SHP77 (cell line): ENCODE results near the gene DENND2D.
A peak's percentile ranks its signal among the peaks of the same experiment; 100 is the strongest.

Experiments used
- DNase-seq, 2 experiments: peaks; one replicate each; lab custom pipeline; 2025; lab: John Stamatoyannopoulos, UW

DENND2D gene

DNA sequence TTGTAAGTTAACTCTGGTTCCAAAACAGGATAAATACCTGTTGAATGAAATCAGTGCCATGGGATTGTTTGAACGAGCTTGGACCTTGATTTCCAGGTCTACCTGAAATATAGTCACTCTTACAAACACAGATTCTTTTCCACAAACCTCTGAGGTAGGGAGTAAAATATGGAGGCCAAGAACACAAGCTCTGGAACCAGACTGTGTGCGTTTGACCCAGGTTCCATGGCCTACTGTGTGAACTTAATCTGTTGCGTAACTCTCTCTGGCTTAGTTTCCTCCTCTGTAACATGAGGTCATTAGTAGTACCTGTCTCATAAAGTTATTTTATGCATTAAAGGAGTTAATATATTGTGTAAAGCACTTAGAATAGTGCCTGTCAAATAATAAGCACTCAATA lies 25.1 kb downstream of the DENND2D start:
- no peak for DNase-seq

DNA sequence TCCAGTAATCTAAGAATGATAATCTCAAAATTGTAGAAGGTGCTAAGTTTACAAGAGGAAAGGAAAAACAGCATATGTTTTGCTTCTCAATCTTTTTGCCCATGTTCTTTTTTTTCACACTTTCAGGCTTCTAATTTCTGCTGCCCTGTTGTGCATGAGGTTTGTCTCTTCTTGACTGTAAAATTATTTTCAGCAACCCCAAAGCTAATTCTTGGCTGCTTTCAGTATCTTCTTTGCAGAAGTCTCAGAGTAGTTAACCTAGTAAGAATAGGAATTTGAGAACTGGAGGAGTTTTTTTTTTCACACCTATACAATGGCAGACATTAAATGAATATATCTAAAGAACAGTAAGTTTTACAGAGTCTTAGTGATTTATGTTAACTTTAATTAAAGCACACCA lies 26.4 kb downstream of the DENND2D start:
- no peak for DNase-seq

DNA sequence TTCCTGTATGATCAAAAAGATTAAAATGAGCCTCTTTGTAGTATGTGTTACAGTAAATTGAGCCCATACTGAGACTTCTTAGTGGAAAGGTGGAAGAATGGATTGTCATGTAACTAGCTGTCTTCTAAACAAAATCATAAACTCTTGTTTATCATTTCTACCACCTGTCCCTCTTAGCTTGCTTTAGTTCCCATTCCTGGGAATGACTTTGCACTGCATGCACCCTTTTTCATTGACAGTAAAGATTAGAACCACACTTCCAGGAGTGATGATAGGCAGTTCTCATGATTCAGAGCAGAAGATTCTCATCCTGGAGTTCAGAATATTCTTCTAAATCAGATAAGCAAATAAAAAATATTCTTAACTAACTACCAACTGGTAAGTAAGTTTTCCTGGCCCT lies 28.0 kb downstream of the DENND2D start:
- no peak for DNase-seq

DNA sequence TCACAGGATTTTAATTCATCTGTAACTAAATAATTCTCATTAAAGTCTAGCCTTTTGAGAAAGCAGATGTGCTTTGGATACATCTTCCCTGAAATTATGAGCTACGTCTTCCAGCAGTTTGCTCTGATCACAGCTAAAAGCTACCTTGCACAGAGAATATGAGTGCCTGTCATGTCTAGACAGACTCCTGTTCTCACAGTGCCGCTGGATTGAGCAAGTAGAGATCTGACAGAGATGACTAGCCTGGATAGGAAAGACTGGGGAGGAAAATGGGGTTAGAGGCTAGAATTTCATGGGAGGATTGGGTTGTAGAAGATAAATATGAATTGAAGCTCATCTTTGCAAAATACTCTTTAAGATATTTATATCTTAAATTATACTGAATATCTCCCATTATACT lies 36.3 kb downstream of the DENND2D start:
- no peak for DNase-seq

DNA sequence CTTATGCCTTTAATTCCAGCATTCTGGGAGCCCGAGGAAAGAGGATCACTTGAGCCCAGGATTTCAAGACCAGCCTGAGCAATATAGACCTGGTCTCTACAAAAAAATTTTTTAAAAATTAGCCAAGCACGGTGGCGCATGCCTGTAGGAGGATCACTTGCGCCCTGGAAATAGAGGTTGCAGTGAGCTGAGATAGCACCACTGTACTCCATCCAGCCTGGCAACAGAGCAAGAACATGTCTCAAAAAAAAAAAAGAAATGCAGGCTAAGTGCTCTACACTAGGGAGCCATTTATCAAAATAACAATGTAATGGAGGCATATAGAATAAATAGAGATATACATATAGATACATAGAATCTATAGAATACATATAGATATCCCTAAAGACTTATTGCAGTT lies 37.1 kb downstream of the DENND2D start:
- no peak for DNase-seq

DNA sequence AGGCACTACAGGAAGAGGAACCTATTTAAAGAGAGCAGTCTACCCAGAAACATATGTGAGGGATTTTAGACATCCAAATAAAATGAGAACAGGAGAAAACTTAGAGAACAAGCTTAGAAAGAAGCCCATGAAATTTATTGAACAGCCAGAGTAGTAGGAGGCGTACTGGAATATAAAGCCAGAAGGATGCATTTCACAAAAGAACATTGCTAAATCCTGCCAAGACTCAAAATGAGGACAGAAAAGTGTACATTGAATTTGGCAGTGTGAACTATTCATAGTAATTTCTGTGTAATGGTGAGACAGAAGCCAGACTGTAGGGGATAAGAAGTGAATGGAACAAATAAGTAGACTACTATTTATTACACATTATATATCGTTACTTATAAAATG lies 38.0 kb downstream of the DENND2D start:
- no peak for DNase-seq

DNA sequence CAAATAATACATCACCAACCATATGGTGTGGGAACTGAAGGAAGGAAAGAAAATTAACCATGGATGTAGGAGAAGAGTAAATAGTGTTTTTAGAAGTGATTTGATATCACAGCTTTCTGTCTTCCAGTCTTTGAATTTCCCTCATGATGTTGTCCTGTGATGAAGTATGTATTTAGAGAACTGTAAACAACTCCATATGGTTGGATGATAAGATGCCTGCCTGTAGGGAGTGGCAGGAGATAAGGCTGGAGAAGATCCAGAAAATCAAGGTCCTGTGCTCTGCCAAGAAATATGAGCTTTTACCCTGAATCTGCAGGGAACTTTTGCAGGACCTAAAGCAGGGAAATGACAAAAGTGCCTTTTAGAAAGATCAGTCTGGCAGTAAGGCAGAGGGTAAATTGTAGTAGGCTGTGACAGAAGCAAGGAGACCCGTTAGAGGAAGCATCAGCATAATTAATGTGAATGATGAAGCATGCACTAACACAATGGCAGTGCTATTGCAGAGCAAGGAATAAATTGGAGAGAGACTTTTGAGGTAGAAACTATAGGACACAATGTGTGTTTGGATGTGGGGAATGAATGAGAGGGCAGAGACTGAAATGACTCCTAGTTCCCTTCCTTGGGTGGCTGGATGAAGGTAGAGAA lies 38.5 kb downstream of the DENND2D start:
- no peak for DNase-seq

DNA sequence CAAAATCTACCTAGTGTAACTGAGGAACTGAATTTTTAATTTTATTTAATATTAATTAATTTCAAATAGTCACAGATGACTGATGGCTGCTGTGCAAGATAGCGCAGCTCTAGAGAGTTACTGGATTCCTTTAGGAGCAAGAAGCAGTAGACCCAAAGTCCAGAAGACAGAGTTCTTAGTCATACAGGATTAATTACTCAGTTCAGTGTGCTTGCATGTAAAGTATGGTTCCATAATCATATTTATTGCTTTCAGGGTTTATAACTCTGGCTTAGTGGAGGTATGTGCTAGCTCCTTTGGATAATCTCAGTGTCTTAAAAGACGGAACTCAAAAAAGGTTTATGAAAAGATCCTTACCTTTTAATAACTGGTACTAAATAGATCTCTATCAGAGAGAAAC lies 43.0 kb downstream of the DENND2D start:
- DNase-seq = no peak

DNA sequence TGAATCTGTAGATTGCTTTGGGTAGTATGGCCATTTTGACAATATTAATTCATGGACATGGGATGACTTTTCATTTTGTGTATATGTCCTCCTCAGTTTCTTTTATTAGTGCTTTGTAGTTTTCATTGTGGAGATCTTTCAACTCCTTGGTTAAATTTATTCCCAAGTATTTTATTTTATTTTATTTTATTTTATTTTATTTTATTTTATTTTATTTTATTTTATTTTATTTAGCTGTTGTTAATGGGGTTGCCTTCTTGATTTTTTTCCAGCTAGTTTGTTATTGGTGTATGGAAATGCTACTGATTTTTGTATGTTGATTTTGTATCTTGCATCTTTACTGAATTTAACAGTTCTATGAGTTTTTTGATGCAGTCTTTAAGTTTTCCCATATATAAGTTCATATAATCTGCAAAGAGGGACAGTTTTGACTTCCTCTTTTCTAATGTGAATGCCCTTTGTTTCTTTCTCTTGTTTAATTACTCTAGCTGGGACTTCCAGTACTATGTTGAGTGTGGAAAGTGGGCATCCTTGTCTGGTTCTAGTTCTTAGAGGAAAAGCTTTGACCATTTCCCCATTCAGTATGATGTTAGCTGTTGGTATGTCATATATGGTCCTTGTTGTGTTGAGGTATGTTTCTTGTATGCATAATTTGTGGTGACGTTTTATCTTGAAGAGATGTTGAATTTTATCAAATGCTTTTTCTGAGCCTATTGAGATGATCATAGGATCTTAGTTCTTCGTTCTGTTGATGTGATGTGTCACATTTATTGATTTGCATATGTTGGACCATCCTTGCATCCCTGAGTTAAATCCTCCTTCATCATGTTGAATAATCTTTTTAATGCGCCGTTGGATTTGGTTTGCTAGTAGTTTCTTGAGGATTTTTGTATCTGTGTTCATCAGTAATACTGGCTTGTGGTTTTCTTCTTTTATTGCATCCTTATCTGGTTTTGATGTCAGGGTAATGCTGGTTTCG lies 46.1 kb downstream of the DENND2D start:
- DNase-seq = no peak

DNA sequence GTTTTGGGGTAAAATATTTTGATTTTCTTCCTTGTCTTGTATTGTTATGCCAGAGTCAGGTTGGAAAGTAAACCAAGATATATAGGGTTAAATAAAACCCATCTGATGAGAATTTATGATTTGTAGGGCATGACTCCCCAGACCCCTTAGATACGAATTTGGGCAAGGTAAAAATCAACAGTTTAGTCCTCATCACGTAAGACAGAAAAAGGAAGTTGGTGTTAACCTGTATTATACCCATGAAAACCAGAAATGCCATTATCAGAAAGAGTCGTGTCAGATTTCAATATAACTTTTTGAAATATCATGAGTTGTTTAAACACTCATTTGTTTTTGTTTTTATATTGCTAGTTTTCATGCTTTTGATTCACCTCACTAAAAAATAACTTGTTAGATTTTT lies 48.6 kb downstream of the DENND2D start:
- DNase-seq = no peak

DNA sequence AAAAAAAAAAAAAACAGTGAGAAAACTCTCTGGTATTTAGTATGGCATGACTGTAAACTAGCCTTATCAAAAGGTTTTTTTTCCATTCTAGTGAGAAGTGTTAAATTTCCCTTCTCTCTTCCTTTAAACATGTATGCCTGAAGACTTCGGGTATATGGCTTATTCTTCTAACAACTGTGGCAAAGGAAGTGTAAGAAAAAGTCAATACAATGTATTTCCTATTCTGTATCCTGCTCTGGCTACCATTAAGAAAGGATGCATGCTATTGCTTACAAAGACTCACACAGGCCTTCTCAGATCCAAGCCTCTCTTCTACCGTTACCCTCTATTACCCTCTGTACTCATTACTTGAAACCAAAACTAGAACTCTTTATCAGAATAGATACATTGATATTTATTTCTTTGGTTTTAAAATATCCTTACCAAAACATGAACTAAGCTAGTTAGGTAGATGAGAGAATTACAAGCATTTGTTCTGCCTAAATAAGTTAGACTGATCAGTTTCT lies 52.0 kb downstream of the DENND2D start:
- no peak for DNase-seq

DNA sequence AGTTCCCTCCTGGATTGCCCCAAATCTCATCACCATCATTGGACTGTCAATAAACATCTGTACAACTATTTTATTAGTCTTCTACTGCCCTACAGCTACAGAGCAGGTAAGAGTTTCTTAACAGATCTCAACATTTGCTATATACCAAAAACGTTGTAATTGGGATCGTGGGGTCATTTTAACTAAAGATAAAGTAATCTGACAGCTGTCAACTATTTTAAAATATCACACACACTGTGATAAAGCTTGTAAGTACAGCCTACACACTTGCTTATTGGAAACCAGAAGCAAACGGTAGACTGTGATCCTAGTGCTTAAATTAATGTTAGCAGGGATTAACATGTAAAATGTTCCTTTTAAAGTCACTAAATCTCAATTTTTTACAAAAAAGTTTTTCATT lies 52.5 kb downstream of the DENND2D start:
- DNase-seq = no peak

DNA sequence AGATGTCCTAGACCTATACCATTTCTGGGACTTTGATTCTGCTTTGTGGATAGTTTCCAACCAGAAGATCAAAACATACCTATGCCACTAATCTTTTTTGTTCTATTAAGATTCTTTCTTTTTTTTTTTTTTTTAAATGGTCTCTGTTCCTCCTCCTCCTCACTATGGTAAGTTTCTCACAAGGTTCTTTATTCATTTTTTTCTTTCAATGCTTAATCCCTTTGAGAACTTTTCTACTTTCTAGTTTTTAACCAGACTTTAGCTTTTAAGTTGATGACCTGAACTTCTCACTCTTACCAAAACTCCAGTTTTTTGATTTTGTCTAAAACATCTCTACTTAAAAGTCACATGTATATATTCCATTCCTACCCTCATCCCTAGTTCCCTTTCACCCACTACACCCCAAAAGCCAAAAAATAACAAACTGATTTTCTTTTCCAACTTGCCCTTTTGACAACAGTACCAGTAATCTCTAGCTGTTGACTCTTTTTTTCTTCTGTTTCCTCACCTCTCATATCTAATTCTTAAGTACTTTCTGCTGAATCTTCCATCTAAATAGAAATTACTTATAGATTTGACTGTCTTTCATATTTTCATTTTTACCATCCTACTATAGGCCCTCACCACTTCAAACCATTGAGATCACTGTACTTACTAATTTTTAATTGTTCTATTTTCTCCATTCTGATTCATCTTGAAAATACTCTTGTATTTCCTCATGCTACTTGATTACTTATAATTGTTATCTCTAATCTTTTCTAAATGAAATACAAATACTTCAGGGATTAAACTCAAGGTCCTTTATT lies 54.3 kb downstream of the DENND2D start:
- no peak for DNase-seq

DNA sequence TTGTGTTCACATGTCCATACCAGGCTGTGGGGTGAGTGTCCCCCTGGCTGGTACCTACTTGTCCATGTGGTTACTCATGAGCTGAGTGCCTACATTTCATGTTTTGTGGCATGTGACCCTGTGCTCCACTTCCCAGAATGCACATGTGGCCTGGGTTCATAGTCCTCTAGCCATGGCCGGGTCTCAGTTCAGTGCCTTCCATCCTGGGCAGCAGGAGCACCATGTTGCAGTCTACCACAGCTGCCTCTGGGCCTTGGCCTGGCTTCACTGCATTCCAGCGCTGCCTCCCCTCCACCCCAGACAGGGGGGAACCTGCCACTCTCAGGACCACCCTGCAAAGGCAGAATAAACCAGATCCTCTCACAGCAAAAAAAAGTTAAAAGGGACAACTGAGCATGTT lies 54.9 kb downstream of the DENND2D start:
- DNase-seq = no peak

DNA sequence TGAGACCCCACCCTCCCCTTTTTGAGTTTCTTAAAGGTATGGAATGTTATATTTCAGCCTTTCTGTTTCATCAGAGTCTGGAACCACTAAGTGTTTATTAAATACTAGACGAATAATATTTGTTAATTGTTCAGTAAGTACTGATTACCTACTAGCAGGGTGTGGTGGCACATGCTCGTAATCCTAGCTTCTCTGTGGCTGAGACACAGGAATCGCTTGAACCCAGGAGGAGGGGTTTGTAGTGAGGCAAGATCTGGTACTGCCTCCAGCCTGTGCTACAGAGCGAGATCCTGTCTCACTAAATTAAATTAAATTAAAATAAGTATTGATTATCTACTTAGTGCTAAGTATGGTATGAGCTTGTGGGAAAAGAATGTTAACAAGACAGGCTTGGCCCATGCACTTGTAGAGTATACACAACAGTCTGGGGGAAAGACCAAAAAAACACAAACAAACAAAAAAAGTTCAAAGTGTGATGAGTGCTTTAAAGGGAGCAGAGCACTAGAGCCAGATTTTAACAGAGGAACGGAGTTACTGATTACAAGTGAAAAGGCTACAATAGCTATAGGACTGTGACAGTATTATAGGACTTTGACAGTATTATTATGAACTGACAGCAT lies 58.0 kb downstream of the DENND2D start:
- DNase-seq = no peak

DNA sequence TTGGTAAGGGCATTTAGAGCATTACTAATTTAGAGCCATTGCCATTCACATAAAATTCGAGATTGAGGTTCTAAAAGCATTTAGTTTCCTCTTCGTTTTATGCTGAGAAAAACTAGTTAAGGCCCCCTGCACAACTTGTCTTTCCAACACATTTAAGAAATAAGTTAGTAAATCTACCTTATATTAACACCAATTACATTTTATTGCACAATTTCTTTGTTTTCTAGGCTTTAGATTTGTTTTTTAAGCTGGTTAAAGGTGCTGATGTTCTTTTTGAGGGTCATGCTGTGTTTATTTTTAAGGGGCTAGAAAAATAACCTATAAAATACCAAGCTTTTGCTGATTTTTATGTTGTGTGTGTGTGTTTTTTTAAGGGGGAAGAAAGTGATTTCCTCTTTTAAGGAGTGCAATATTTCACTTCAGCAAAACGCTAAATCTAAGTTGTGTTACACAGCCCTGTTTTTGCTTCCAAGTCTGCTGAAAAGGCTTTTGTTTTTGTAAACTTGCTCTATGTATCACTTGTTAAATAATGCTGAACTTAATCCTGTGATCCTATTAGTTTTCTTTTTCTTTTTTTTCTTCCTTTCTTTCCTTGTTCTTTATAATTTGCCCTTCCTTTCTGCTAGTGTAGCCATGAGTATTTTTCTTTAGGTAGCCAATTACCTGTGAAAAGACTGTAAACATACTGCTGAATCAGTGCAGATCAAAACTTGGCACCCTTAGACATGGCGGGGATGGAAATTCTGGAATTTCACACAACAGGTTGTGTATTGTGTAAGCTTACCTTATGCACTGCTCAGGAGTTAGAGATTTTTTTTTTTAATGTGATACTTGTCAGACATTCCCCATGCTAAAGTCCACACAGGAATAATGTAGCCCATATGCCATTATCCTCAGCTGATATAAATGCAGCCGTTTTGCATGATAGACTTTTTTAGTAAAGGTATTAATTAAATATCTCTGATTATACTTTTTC lies 58.9 kb downstream of the DENND2D start:
- DNase-seq = no peak

DNA sequence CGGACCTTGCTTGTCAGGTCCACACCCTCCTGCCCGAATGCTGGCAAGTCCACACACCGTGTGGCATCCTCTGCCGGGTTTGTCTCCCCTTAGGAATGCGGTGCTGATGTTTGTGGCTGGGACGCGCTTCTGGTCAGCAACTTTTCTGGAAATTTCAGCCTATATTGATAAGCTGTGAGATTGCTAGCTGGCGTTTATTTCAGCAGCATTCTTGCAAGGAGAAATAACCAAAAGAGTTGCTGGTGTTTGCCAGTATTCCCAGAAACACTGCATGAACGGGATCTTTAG lies 59.8 kb downstream of the DENND2D start:
- DNase-seq = peak in 1 of 2 experiments; percentile 13

DNA sequence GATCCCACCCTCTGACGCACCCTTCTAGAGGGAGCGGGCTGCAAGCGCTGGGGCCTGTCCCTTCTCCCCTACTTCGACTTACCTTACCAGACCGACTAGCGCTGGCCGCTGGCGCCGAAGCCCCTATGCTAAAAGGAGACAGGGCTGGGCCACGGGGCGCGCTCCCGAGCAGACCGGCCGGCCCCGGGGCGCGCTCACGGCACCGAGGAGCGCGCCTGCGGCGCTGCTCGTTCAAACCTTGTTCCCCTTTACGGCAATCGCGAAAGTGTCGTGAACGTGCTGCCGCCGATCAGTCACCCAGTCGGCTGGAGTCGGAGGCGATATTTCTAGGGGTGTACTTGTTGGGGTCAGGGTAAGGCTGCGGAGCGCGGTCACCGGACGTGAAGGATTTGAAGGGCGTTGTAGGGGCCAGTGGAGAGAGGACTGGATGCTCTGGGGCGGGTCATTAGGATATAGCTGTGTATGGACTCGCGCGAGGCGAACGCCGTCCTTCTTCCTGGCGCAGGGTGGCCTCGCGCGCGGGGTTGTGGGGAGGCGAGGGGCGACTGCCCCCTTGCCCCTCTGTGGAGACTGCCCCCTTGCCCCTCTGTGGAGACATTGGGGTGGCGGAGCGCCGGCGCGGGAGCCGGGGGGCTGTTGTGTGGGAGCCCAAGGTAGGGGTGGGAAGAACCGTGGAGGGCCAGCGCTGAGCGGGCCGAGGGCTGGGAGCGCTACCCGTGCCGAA lies 60.3 kb downstream of the DENND2D start, which contains the start of the genes CEPT1 and DRAM2:
TSS of gene CEPT1 (plus strand) at position 268 of the 724 bp plus-strand sequence. CDS start 7,492 bp downstream, outside the sequence.
TSS of gene DRAM2 (minus strand) at position 138 of the 724 bp plus-strand sequence. CDS start 8,539 bp downstream, outside the sequence.
- DNase-seq = peak; percentile 84 to 92

DNA sequence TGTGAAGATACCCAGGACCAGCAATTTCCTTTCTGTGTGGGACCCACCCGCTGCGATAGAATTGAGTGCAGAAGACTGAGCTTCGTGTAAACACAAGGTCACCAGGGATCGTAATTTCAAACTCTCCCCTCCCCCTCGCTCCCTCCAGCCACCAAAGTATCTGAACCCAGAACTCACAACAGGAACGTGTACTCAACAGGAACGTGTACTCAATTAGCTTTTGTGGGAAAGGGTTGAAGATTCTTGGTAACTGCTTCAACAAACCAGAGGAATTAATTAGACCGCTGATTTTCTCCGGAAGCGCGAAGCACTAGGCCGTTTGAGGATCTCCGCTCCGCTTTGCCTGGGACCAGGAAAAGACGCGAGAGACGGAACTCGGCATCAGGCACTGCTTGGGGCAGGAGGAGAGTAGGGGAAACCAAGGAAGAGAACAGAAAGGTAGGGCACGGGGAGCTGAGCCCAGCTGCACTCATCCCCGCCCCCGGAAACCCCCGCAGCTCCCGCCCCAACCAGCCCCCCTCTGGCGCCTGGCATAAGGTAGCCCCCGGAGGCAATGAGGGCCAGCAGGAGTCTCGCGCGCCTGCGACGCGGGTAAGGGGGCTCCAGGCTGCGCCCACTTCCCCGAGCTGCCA lies 61.0 kb downstream of the DENND2D start:
- peak; percentile 61 to 77 for DNase-seq
